LNCaP clone FGC (cell line): ENCODE data around the gene P3H1.

Experiments used
- DNase-seq: peaks from one replicate; pipeline ENCODE4 v3.0.0-alpha.2; 2011; ENCODE audit warnings: low read depth
- H3K4me3 ChIP-seq: 2 replicates; pipeline ENCODE4 v1.5.1; 2011; ENCODE audit warnings: mild to moderate bottlenecking, low read depth, low read length, control low read depth
- CTCF ChIP-seq: IDR thresholded peaks from 2 replicates; pipeline ENCODE4 v1.5.1; 2012; ENCODE audit warnings: mild to moderate bottlenecking; ENCODE audit not compliant: control insufficient read depth, insufficient read depth; ENCODE audit errors: extremely low read depth

The P3H1 gene

GRCh38 chr1:42769811-42770210 lies 3.0 kb upstream of the P3H1 start:
- no peak overlapping the region for H3K4me3 ChIP-seq
- no peak for TF ChIP-seq CTCF

GRCh38 chr1:42768172-42768571 lies 1.3 kb upstream of the P3H1 start:
- TF ChIP-seq CTCF: no peak
- DNase-seq: no peak
- H3K4me3 ChIP-seq: peak overlapping the region; percentile 92

More at GRCh38 chr1:42769811-42770210, 3.0 kb upstream of the P3H1 start:
- no peak for DNase-seq

- no peak for TF ChIP-seq CTCF
- no peak for DNase-seq
- H3K4me3 ChIP-seq: peak overlapping the region; percentile 92
Measured at GRCh38 chr1:42767510-42768000, 727 bp upstream of the P3H1 start.

GRCh38 chr1:42765832-42766740 lies 742 bp downstream of the P3H1 start:
- H3K4me3 ChIP-seq: peak overlapping the region; percentile 92
- TF ChIP-seq CTCF: peak; percentile 29; the same call in 1 of the 2 replicates
- no peak for DNase-seq

GRCh38 chr1:42765269-42765668 lies 1.6 kb downstream of the P3H1 start:
- DNase-seq: no peak
- no peak for TF ChIP-seq CTCF
- peak overlapping the region; percentile 92 for H3K4me3 ChIP-seq

- H3K4me3 ChIP-seq: no peak overlapping the region
- no peak for DNase-seq
- TF ChIP-seq CTCF: no peak
Measured at GRCh38 chr1:42762269-42762668, 4.6 kb downstream of the P3H1 start.
